ENCODE data around the gene CHURC1.

The CHURC1 gene

DNA sequence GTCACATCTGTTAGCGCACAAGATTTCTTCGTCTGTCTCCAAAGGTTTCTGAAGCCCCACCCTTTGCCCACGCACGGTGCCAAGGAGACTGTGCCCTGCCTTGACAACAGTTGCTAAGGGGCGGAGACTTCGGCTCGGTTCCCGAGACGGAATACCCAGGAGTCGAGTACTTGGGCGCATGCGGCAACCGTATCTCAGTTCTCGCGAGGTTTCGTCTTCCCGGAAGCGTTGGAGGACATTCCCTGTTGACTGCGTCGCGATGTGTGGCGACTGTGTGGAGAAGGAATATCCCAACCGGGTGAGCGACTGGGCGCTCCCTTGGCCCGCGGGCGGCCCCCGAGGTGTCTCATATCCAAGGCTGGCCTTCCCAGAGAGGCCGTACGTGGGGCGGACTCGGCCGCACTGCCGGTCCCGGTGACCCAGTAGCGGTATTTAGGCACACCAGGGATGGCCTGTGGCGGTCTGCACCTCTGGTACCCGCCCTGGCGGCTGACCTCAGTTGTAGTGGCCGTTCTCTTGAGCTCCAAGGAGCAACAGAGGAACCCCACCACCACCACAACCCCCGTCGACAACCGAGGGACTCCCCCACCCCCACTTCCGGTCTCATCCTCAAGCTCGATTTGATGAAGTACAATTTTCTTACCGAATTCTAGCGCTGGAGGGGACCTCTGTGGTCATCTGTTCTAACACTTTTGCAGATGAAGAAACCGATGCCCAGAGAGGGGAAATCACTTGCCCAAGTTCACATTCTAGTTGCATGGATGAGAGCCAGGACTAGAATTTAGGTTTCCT lies at the start of gene CHURC1:
CHURC1 (plus strand) TSS at position 219 of the 792 bp plus-strand sequence; CDS start at position 260, 41 bp downstream.
- DNase-seq (ENCODE audit: low spot score), result peak; percentile 98

GRCh38 chr14:64865109-64865508 lies 49.1 kb upstream of the CHURC1 start:
- DNase-seq (ENCODE audit: low spot score), result no peak

- no peak for DNase-seq (ENCODE audit: low spot score)
Measured at GRCh38 chr14:64865992-64866391, 48.3 kb upstream of the CHURC1 start.

DNA sequence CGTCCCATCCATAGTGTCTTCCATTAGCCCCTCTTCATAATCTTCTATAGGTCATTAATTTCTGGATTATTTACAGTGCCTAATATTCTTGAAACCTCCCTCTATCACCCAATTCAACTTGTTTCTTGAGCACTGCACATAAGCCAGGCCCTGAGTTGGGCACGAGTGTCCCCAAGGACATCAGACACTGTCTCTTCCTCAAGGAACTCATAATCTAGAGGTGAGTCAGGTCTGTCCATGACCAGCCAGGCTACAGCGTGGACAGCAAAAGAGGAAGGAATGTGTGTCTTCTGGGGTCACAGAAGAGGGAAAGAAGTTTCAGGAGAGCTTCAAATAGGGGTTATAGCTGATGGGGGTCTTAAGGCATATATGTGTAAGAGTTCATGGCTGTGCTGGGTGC lies 47.1 kb upstream of the CHURC1 start:
- no peak for DNase-seq (ENCODE audit: low spot score)

DNA sequence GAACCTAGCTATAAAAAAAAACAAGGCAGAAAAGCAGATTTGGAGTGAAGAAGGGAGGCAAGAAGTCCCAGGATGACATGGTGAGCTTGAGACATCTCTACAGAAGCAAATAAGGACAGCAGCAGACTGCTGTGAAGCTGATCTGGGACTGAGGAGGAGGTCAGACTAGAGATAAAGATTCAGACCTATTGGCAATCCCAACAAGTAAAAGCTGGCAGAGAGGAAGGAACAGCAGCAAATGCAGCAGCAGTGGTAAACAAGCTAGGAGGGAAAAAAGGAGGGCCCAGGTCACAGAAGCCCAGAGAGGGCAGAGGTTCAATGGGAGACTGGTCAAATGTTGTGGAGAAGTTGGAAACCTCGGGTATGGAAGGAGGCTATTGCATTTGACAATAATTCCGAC lies 45.9 kb upstream of the CHURC1 start:
- DNase-seq (ENCODE audit: low spot score), result no peak

DNA sequence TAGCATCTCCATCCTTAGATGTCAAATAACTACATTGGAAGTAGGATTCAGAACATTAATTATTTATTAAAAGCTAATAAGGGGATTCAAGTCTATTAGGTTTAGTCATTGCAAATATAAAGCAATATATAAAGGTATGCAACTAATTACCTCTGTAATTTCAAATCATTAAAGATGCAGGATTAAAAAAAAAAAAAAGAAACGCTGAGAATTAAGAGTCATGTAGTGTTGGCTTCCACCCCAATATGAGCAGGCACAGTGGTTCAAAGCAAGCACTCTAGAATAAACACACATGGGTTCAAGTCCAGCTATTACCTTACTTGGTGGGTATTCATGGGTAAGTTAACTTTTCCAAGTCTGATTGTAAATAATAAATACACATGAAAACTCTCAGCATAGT lies 45.4 kb upstream of the CHURC1 start:
- no peak for DNase-seq (ENCODE audit: low spot score)

DNA sequence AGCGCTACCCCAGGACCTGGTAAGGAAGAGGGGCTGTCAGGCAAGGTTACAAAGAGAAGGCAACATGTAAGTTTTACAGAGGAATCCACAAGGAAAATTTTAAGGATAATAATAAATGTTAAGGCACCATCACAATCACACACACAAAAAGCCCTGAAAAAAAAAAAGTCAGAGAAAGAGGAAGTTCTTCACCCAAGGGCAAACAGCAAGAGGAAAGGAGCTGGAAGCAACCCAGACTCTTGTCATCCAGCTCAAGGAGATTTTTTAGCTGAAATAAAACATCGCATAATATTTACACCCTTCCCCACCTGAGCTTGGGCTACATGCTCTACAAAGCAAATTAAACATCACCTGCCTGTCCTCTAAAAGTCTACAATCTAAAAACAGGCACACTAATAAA lies 44.1 kb upstream of the CHURC1 start:
- no peak for DNase-seq (ENCODE audit: low spot score)

- DNase-seq (ENCODE audit: low spot score), result no peak
Measured at GRCh38 chr14:64871344-64871743, 42.9 kb upstream of the CHURC1 start.

DNA sequence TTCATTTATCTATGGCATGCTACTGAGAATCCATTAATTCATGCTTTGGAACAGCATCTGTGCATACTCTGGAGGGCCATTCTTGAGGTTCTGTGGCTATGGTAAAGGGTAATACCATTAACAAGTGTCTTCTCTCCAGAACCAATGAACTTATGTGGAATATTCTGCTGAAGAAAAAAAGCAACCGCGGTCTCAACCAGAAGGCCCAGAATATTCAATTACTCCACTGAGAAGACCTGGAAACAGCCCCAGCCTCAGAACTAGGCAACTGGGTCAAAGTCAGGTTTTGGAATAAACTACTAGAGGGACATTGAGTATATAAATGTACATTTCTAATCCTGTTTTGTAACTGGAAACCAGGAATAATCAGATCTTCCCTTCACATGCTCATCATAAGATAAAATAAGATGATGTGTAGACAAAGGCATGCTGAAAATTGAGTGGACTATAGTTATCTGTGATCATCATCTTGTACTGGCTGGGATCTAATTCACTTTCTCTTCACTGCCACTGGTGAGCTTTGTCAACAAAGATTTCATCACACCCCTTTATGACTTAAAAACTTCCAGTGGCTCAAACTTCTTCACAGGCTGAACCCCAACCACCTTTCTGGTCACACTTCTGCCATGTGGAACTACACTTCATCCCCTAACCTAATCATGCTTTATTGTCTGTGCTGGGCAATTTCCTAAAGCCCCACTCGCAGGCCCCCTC lies 40.6 kb upstream of the CHURC1 start:
- no peak for DNase-seq (ENCODE audit: low spot score)

DNA sequence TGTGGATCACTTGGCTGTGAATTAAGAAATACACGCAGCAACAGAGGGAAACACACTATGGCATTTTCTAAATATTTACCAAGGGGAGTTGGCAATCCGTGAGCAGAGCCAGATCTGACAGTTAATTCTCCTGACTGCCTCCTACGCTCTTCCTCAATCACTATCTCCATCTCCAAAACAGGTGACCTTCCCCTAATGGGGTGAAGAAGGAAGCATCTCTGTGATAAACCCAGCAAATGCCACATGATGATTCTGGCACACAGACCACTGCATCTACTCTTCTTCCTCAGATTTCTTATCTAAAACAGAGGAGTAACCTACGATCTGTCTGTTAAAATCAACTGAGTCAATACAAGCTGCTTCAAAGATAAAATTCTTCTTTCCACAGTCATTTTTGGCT lies 38.9 kb upstream of the CHURC1 start:
- no peak for DNase-seq (ENCODE audit: low spot score)

- no peak for DNase-seq (ENCODE audit: low spot score)
Measured at GRCh38 chr14:64877846-64878245, 36.4 kb upstream of the CHURC1 start.

DNA sequence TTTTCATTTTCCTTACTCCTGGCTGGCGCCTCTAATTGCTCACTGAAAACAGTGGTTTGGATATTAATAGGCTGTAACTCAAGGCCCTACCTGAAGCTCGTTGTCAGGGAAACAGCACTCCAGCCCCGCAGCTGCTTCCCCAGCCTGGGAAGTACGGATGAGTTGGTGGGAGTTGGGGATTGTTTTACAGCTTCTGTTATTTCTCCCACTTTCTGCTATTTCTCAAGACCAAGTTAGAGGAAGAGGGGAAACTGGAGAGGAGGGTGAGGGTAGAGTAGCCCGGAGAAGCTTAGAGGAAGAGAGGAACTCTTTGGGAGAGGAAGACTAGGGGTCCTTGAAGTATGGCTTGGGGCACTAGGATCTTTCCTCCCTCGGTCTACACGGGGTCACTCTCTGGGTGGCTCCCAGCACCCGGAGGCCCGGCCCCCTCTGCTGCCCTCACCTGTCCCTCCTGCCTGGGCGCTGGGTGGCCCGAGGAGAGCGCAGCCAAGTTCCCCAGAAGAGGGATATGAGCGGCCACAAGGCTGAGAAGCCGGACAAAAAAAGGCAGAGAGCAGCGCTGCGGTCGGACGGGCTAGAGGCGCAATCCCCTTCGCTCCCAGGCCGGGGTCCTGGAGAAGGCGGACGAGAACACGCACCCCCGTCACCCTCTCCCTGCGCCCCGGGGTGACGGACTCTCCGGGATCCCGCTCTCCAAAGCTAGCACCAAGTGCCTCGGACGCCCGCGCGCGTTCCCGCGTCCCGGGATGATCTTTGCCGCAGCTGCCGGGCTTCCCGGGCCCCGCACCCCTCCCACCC lies 35.2 kb upstream of the CHURC1 start:
- no peak for DNase-seq (ENCODE audit: low spot score)

DNA sequence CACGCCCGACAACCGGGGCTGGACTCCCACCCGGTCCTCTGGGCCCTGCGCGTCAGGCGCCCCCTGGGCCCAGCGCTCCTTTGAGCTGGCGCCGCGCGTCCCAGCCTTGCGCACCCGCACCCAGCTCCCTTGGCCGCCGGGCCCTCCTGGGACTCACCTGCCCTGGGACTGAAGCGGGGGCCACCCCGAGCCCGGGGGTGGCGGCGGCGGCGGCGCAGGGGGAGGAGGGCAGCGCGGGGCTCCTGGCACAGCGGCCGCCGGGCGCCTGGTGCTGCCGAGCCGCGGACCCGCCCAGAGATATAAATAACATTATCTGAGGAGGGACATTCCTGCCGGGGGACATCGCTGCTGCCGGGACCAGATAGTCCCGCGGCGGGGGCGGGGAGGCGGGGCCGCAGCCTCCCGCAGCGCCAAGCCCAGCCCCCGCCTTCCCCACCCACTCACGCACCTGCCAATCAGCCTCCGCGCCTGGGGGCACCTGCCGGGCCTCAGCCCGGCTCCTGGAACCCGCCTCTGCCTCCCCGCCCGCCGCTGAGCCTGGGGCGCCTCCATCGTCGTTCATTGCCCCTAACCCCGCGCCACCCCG lies 34.5 kb upstream of the CHURC1 start, which contains the start of gene SPTB:
SPTB (minus strand) TSS at position 273 of the 586 bp plus-strand sequence. CDS start 56,813 bp downstream, outside the sequence.
- DNase-seq (ENCODE audit: low spot score), result no peak

DNA sequence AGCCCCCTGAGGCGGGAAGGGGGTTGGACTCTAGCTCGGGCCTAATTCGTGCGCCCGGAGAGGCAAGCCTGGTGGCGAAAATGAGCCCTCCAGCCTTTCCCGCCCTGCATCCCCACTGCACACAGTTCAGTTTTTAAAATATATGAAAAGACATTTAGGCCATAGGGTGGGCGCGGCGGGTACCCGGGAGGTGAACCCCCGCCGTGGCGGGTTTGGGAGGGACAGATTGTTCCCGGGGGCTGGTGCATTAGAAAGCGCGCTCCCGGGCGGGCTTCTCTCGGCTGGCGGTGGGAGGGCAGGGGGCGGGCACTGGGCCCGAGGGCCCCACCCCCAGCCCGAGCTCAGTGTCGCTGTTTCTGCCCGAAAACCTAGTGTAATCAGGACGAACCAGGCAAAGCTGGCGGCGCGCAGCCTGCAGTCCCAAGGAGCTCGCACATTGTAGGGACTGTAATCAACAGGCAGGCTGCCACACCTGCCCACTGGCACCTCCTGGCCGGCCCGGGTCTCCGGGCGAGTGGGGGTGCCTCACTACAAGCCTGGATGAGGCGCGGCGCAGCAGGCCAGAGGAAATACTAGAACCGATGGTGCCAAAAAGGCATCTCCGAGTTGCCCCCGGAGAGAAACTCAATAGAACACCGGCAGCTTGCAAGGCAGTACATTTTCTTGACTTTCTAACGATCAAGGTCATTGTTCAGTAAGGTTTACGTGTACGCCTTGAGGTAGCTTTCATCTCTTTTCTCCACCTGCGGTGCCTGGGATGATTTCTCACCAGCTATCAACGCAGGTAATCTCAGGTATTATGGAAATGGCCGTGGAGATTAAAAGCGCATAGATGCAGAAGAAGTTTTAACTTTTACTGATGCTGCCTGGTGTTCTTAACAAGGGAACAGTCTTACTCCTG lies 33.8 kb upstream of the CHURC1 start:
- no peak for DNase-seq (ENCODE audit: low spot score)

DNA sequence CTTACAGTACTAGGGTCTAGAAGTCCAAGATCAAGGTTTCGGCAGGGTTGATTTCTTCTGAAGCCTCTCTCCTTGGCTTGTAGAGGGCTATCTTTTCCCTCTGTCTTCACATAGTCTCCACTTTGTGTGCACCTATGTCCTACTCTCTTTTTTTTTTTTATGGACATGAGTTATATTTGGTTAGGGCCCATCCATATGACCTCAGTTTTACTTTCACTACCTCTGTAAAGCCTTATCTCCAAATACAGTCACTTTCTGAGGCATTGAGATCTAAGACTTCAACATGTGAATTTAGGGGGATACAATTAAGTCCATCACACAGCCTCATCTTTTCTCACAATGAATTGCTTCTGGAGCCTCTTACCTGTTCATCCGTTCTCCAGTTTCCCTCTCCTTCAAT lies 28.7 kb upstream of the CHURC1 start:
- DNase-seq (ENCODE audit: low spot score), result no peak

DNA sequence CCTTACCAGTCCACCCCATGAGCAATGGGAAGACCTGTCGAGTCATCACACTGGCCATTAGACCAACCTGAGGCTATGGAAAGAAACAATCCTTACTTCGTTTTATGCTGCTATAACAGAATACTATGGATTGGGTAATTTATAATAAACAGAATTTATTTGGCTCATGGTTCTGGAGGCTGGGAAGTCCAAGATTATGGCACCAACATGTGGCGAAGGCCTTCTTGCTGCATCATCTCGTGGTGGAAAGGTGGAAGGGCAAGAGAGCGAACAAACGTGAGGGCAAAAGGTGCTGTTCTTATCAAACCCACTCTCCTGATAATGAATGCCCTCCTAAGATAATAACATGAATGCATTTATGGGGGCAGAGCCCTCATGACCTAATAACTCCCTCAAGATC lies 24.9 kb upstream of the CHURC1 start:
- no peak for DNase-seq (ENCODE audit: low spot score)

- no peak for DNase-seq (ENCODE audit: low spot score)
Measured at GRCh38 chr14:64891173-64891838, 22.9 kb upstream of the CHURC1 start.

GRCh38 chr14:64891839-64892375 lies 22.3 kb upstream of the CHURC1 start:
- peak; percentile 84 for DNase-seq (ENCODE audit: low spot score)

DNA sequence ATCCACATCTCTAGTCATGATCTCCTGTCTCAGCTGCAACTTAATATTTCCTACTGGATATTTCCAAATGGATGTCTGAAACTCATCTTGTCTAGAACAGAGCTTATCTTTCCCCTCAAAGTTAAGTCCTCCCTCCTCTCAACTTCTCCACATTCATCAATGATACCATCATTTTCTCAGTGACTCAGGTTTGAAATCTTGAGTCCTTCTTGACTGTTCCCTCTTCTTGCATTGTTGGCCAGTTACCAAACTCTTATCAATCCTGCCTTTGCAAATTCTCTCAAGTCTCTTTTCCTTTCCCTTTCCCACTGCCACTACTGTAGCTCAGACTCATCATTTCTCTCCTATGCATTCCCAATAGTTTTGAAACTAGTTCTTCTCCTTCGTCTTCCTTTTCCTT lies 14.3 kb upstream of the CHURC1 start:
- DNase-seq (ENCODE audit: low spot score), result no peak

DNA sequence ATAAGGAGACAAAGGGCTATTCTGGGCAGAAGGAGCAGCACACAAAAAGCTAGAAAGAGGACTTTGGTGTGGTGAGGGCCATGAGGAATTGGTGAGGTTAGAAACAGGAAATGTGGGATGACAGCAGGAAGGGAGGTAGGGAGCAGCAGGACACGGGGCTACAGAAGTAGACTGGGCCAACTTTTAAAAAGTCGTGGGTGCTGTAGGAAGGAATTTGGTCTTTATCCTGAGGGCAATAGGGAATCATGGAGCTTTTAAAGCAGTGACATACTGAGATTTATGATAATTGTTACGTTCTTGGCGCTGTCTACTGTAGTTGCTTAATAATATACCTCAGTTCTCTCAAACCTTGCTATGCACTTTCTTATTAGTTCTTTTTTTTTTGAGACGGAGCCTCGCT lies 8.2 kb upstream of the CHURC1 start:
- DNase-seq (ENCODE audit: low spot score), result no peak

Data from pons (tissue), 1 donor.